Germinal center (tissue), 1 donor: ENCODE data around the gene GABRG3.

ENCODE experiments used
- DNase-seq: peaks from one replicate; pipeline ENCODE4 v3.0.0; 2012; ENCODE audit warnings: mixed read lengths, low spot score

Gene GABRG3

GRCh38 chr15:27249046-27249759 is 278.2 kb downstream of the GABRG3 start:
- DNase-seq = no peak

- no peak for DNase-seq
Observed at GRCh38 chr15:27249760-27250109, 278.8 kb downstream of the GABRG3 start.

DNA sequence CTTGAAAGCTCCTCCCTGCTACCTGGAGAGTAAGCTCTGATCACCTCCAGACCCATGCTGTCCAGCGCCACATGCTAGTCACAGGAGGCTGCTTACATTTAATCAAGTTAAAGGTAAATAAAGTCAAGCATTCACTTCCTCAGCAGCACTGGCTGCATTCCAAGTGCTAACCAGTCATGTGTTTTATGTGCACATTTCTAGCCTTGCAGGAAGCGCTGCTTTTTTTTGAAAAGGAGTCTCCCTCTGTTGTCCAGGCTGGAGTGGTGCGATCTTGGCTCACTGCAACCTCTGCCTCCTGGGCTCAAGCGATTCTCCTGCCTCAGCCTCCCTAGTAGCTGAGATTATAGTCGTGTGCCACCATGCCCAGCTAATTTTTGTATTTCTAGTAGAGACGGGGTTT is 279.2 kb downstream of the GABRG3 start:
- no peak for DNase-seq

DNA sequence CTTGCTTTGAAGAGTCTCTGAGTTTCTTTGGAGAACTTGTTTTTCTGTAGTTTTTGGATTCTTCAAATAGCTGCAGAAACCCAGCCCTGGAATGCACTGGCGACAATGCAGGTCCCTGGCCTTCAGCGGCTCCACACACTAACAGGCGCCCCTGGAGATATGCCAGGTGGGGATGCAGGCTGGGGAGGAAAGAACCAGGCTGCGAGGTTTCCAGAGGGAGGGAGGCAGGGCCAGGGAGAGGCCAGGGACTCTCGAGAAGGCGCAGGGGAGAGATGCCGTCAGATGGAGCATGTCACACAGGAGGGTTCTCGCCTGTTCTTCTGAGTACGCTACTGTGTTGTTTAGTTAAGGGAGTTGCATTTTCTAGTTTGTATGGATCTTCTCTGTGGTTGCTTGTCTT is 283.1 kb downstream of the GABRG3 start:
- no peak for DNase-seq

GRCh38 chr15:27254801-27255200 is 283.8 kb downstream of the GABRG3 start:
- no peak for DNase-seq

GRCh38 chr15:27256446-27256845 is 285.5 kb downstream of the GABRG3 start:
- DNase-seq = no peak

DNA sequence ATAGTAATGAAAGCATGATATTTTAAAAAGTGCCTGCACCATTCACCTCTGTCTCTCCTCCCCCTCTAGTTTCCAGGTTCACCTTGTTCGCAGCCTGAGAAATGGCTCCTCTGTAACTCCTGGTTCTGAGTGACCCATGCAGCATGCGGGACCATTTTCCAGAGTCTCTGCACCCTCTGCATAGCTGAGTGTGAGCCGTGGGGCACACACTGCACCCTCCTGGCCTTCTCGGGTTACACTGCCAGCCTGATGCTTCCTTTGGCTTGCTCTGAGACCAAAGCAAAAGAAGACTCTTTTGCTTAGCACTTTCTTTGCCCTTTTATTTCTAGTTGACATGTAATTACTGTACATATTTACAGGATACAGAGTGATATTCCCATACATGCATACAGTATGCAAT is 287.3 kb downstream of the GABRG3 start:
- DNase-seq = no peak

GRCh38 chr15:27260523-27260922 is 289.5 kb downstream of the GABRG3 start:
- DNase-seq = no peak

DNA sequence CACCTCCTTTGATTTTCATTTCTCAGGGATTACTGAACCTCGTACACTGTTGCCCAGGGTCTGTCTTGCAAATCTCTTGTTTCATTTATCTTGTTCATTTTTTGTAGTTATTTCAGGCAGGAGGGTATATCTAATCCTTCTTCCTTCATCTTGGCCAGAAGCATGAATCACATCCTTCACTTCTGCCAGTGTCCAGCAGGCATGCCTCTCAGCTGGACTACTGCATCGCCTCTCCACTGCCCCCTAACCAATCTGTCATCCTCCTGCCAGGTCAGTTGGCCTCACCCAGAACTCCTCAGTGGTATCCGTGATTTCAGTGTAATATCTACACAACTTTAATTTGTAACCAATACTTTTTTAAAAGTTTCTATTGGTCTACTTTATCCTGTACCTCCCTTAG is 297.9 kb downstream of the GABRG3 start:
- no peak for DNase-seq

GRCh38 chr15:27271258-27271657 is 300.3 kb downstream of the GABRG3 start:
- DNase-seq = no peak

GRCh38 chr15:27272427-27272826 is 301.4 kb downstream of the GABRG3 start:
- DNase-seq = no peak

DNA sequence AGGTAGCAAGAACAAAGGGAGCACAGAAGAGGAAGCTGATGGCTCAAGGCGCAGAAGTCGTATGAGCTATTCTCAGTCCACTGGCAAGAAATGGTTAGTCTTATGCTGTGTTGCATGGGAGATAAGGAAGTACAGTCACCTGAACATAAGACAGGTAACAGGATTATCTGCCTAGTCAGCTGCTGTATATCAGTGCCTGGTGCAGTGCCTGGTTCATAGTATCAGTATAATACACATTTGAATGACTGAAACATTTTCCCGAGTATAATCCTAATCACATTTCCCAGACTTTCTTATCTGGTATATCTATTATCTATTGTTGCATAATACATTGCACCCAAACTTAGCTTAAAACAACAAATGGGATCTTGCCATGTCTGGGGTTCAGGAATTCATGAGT is 302.5 kb downstream of the GABRG3 start:
- no peak for DNase-seq

DNA sequence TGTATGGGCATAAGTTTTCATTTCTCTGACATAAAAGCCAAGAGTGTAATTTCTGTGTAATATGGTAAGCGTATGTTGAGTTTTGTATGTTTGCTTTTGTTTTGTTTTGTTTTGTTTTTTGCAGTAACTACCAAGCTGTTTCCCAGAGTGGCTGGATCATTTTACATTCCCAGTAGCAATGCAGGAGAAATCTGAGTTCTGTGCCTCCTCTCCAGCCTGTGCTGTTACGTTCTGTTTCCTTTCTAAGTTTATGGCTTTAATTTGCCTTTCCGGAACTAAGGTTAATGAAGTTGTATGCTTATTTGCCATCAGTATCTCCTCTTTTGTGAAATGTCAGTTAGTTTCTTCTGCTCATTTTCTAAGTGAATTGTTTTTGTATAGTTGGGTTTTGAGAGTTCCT is 307.8 kb downstream of the GABRG3 start:
- no peak for DNase-seq

DNA sequence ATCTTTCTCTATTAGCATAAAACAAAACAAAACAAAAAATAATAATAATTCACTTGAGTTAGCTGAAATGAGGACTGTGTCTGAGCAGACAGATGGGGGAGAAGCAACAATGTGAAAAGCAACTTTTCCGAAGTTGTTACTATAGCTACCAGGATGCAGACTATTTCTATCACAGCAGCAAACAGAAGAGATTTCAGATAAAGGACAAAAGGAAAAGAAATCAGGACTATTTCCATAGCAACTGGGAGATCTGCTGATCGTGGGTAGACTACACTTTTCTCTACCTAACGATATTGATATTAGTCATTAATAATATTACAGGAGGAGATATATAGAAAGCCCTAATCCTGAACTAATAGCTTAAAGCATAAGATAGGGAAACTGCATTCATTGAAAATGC is 321.7 kb downstream of the GABRG3 start:
- DNase-seq = no peak

GRCh38 chr15:27293607-27294006 is 322.6 kb downstream of the GABRG3 start:
- DNase-seq = no peak

DNA sequence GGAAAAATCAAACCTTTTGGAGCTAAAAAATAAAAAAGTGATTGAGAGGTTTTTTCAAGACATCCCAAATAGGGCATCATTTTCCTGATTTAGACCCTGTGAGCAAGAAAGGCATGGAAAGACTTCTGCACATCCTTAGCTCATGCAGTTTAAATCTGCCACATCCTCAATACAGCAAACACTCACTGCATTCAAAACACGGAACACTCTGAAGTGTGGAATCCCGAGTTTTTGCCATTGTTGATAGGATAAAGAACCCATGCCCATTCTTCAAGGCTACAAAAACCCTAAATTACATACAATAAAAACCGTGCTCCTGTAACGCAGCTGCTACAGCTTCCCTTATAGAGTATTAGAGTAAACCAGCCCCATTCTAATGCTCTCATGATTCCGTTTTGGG is 346.8 kb downstream of the GABRG3 start:
- no peak for DNase-seq

DNA sequence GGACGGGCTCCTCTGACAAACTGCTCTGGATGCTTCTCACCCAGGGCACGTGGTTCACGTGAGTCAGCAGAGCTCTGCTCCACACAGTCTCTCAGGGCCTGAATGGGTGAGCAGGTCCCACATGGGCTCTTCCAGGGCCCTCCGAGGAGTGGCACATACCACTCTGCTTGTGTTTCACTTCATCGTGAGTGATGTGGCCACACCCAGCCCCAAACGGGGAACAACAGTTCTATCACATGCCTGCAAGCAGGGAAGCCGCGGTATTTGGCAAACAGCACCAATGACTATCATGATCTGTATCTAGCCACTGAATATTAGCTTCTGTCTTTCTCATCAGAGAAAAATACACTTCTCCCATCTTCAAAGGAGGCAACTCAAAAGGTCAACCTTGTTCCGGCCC is 352.8 kb downstream of the GABRG3 start:
- no peak for DNase-seq

GRCh38 chr15:27324886-27325615 is 354.1 kb downstream of the GABRG3 start:
- DNase-seq = no peak

GRCh38 chr15:27327467-27328025 is 356.6 kb downstream of the GABRG3 start:
- DNase-seq = no peak

GRCh38 chr15:27328186-27328585 is 357.2 kb downstream of the GABRG3 start:
- no peak for DNase-seq

GRCh38 chr15:27328608-27329007 is 357.6 kb downstream of the GABRG3 start:
- DNase-seq = no peak

DNA sequence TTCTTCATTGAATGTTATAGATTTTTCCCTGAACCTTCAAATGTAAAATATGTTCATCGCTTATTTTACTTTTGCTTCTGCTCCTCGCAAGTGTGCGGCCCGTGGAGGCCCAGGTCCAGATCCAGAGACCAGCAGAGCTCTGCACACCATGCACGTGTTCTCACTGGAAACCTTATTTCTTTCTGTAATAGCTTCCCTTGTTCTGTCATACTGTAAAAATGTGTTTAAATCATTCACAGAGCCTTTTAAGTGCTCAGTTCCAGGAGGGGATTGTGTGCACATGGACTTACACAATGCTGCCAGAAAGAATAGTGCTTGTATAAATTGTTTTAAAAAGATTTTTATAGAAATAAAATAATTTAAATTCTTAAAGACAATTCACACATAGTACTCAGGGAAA is 359.3 kb downstream of the GABRG3 start:
- DNase-seq = no peak

DNA sequence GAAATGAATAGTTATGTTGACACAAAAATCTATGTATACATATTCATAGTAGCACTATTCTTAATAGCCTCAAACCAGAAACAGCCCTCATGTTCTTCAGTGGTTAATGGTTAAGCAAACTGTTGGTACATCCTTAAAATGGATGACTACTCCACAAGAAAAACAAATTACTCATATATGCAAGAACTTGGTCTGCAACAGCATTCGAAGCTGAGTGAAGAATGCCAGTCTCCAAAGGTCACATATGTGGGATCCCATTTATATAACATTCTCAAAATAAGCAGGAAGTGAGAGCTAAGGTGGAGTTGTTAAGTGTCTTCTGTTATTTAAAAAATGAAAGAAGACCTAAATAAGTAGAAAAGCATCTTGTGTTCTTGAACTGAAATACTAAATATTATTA is 365.7 kb downstream of the GABRG3 start:
- DNase-seq = no peak

DNA sequence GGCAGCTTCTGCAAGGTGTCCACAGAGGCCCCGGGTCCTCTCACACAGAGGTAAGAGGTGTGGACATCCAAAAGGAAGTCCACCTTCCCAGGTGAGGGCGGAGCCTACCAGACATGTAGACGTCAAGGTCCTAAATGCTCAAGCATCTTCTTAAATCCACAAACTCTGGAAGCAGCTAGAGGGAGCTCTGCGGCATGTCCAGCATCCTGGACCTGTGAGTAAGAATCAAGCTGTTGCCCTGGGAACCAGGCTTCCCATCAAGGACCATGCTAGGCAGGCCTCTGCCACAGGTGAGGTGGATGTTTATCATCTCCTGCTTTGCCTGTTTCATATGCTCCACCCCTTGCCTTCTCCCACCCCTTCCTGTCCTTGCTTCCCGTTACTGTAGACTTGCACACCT is 368.2 kb downstream of the GABRG3 start:
- no peak for DNase-seq
